ENCODE results near the gene ZNF598. TPM values are rescaled to one million over a fixed set of nuclear protein-coding genes. Genes with fewer than 3 reads are reported as not detected.
A peak's percentile ranks its signal among the peaks of the same experiment; 100 is the strongest.

The ZNF598 gene
- total RNA-seq, 2 donors from 2014 or later = 83.1 to 163 TPM

- Mint-ChIP-seq H3K36me3 (no peaks in the 10 kb centered on the region), H3K27me3 (no peaks in the 10 kb centered on the region), H3K4me1 (ENCODE audit: low read depth in 2 of 2) (peaks cover 15 to 20% of the 10 kb centered on the region in 2 donors), H3K9me3 (no peaks in the 10 kb centered on the region), H3K27ac (no peak overlapping the region), H3K4me3 (no peak overlapping the region)
- ATAC-seq (no peak), DNase-seq (ENCODE audit: low spot score) (no peak)
These were observed 7.0 kb downstream of the ZNF598 start for GRCh38 chr16:2002406-2003230.

- Mint-ChIP-seq H3K27me3 (no peaks in the 10 kb centered on the region), H3K27ac (no peak overlapping the region), H3K9me3 (no peaks in the 10 kb centered on the region), H3K36me3 (no peaks in the 10 kb centered on the region), H3K4me1 (ENCODE audit: low read depth in 2 of 2) (peaks cover 9 to 17% of the 10 kb centered on the region in 2 donors), H3K4me3 (no peak overlapping the region)
- ATAC-seq = no peak
- DNase-seq (ENCODE audit: low spot score) = no peak
These were observed 7.9 kb downstream of the ZNF598 start for GRCh38 chr16:2001456-2002355.

- Mint-ChIP-seq H3K4me1 (ENCODE audit: low read depth in 2 of 2) (peaks cover 2 to 17% of the 10 kb centered on the region in 2 donors), H3K9me3 (no peaks in the 10 kb centered on the region), H3K36me3 (no peaks in the 10 kb centered on the region), H3K27me3 (no peaks in the 10 kb centered on the region), H3K27ac (no peak overlapping the region), H3K4me3 (no peak overlapping the region)
- ATAC-seq (no peak), DNase-seq (ENCODE audit: low spot score) (no peak)
These were observed 8.6 kb downstream of the ZNF598 start for GRCh38 chr16:2001035-2001434.

GRCh38 chr16:1999866-2000514 lies 9.6 kb downstream of the ZNF598 start:
- Mint-ChIP-seq H3K9me3 (no peaks in the 10 kb centered on the region), H3K4me1 (ENCODE audit: low read depth in 2 of 2) (peaks cover 0 to 21% of the 10 kb centered on the region in 2 donors), H3K27me3 (no peaks in the 10 kb centered on the region), H3K36me3 (no peaks in the 10 kb centered on the region), H3K27ac (no peak overlapping the region), H3K4me3 (no peak overlapping the region)
- ATAC-seq = no peak
- no peak for DNase-seq (ENCODE audit: low spot score)

- Mint-ChIP-seq H3K4me1 (ENCODE audit: low read depth in 2 of 2) (peaks cover 2 to 20% of the 10 kb centered on the region in 2 donors), H3K9me3 (no peaks in the 10 kb centered on the region), H3K36me3 (no peaks in the 10 kb centered on the region), H3K4me3 (no peak overlapping the region), H3K27me3 (no peaks in the 10 kb centered on the region), H3K27ac (no peak overlapping the region)
- DNase-seq (ENCODE audit: low spot score) = no peak
- no peak for ATAC-seq
These were observed 10.5 kb downstream of the ZNF598 start for GRCh38 chr16:1998852-1999801.

GRCh38 chr16:1998360-1998835 lies 11.2 kb downstream of the ZNF598 start:
- no peak overlapping the region for H3K27ac Mint-ChIP-seq
- ATAC-seq = no peak

GRCh38 chr16:1997494-1998359 lies 11.9 kb downstream of the ZNF598 start:
- no peak for DNase-seq (ENCODE audit: low spot score)
- Mint-ChIP-seq H3K9me3 (no peaks in the 10 kb centered on the region), H3K27ac (peak overlapping the region in 1 of 2 donors; percentile 39), H3K36me3 (no peaks in the 10 kb centered on the region), H3K27me3 (no peaks in the 10 kb centered on the region), H3K4me3 (no peak overlapping the region), H3K4me1 (ENCODE audit: low read depth in 2 of 2) (peaks cover 11 to 28% of the 10 kb centered on the region in 2 donors)
- ATAC-seq = no peak

More at GRCh38 chr16:1998360-1998835, 11.2 kb downstream of the ZNF598 start:
- Mint-ChIP-seq H3K36me3 (no peaks in the 10 kb centered on the region), H3K27me3 (no peaks in the 10 kb centered on the region), H3K9me3 (no peaks in the 10 kb centered on the region), H3K4me3 (no peak overlapping the region), H3K4me1 (ENCODE audit: low read depth in 2 of 2) (peaks cover 9 to 27% of the 10 kb centered on the region in 2 donors)
- no peak for DNase-seq (ENCODE audit: low spot score)

- ATAC-seq (peak in 1 of 2 donors; percentile 19), DNase-seq (ENCODE audit: low spot score) (no peak)
- Mint-ChIP-seq H3K36me3 (no peaks in the 10 kb centered on the region), H3K4me3 (peak overlapping the region; percentile 67), H3K27ac (peak overlapping the region; percentile 25 to 57), H3K9me3 (no peaks in the 10 kb centered on the region), H3K4me1 (ENCODE audit: low read depth in 2 of 2) (peaks cover 11 to 37% of the 10 kb centered on the region in 2 donors), H3K27me3 (no peaks in the 10 kb centered on the region)
These were observed 15.9 kb downstream of the ZNF598 start for GRCh38 chr16:1993731-1994131.

- no peaks in the 10 kb centered on the region for H3K9me3 Mint-ChIP-seq
- peaks cover 11 to 37% of the 10 kb centered on the region in 2 donors for H3K4me1 Mint-ChIP-seq (ENCODE audit: low read depth in 2 of 2)
- ATAC-seq = no peak
- no peaks in the 10 kb centered on the region for H3K27me3 Mint-ChIP-seq
- H3K4me3 Mint-ChIP-seq = no peak overlapping the region
- DNase-seq (ENCODE audit: low spot score) = no peak
- no peak overlapping the region for H3K27ac Mint-ChIP-seq
- H3K36me3 Mint-ChIP-seq = no peaks in the 10 kb centered on the region
These were observed 16.8 kb downstream of the ZNF598 start for GRCh38 chr16:1992704-1993317.

GRCh38 chr16:1991948-1992703 lies 17.5 kb downstream of the ZNF598 start:
- peak overlapping the region; percentile 80 for H3K4me3 Mint-ChIP-seq
- no peaks in the 10 kb centered on the region for H3K9me3 Mint-ChIP-seq
- DNase-seq (ENCODE audit: low spot score) = peak; percentile 97
- ATAC-seq = peak; percentile 88 to 92
- no peaks in the 10 kb centered on the region for H3K36me3 Mint-ChIP-seq
- peaks cover 11 to 34% of the 10 kb centered on the region in 2 donors for H3K4me1 Mint-ChIP-seq (ENCODE audit: low read depth in 2 of 2)
- H3K27ac Mint-ChIP-seq = peak overlapping the region; percentile 65 to 82
- no peaks in the 10 kb centered on the region for H3K27me3 Mint-ChIP-seq

GRCh38 chr16:1991588-1991947 lies 18.1 kb downstream of the ZNF598 start:
- Mint-ChIP-seq H3K27me3 (no peaks in the 10 kb centered on the region), H3K4me1 (ENCODE audit: low read depth in 2 of 2) (peaks cover 11 to 35% of the 10 kb centered on the region in 2 donors), H3K36me3 (no peaks in the 10 kb centered on the region), H3K27ac (peak overlapping the region; percentile 65 to 82), H3K4me3 (peak overlapping the region; percentile 80), H3K9me3 (no peaks in the 10 kb centered on the region)
- ATAC-seq (no peak), DNase-seq (ENCODE audit: low spot score) (no peak)
